NB4 (cell line): ENCODE data around the gene B3GNT7.

Experiments
- MYC ChIP-seq: IDR thresholded peaks from 2 replicates; pipeline ENCODE4 v1.6.1; 2011; ENCODE audit warnings: low read depth, low read length
- POLR2A ChIP-seq: IDR thresholded peaks from 2 replicates; pipeline ENCODE4 v1.6.1; 2011; ENCODE audit warnings: mild to moderate bottlenecking; ENCODE audit not compliant: insufficient read length; ENCODE audit errors: extremely low read depth
- TF ChIP-seq, protein P1 (sequence below): IDR thresholded peaks from one replicate; pipeline ENCODE4 v1.5.1; 2012; ENCODE audit warnings: low read depth, low read length
- TF ChIP-seq, protein P2 (sequence below): IDR thresholded peaks from 2 replicates; pipeline ENCODE4 v1.6.1; 2011; ENCODE audit warnings: low read depth, low read length

DNA sequence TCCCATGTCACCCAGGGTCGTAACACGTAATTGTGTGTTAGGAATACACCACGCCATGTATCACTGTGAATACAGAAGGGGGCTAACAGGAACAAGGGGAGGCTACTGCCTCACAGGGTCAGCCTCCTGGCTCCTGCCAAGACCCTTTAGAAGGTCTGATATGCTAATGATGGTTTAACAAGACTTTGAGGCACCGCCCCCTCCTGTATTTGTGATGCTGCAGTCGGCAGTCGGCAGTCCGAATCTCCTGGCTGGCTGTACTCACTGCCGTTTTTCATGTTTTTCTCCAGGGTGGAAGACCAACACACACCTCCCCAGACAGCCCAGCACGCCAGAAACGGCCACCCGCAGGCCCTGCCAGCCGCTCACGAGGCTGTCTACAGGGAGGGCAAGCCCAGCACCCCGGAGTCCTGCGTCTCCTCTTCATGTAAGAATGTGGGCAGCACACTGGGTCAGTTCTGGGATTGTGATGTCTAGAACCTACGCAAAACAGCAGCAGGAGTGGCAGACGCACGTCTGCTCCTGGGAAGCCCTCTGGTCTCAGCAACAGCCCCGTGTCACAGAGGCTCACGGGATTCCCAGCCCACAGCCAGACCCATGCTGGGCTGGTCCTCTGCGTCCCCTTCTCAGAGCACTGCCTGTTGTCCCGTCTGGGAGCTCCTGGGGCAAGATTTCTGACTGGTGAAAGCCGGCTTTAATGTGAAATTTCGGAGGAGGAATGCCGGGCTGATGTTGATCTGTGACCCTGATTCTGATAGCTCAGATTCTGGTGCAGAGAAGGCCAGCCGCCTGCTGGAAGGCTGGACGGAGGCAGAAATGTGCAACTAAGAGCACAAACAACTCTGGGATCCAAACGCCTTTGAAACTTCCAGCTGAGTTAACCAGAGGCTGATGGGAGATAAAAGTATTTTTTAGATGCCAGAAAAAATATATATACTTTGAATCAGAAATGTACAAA is 39.7 kb upstream of the B3GNT7 start:
- TF ChIP-seq, protein P1, sequence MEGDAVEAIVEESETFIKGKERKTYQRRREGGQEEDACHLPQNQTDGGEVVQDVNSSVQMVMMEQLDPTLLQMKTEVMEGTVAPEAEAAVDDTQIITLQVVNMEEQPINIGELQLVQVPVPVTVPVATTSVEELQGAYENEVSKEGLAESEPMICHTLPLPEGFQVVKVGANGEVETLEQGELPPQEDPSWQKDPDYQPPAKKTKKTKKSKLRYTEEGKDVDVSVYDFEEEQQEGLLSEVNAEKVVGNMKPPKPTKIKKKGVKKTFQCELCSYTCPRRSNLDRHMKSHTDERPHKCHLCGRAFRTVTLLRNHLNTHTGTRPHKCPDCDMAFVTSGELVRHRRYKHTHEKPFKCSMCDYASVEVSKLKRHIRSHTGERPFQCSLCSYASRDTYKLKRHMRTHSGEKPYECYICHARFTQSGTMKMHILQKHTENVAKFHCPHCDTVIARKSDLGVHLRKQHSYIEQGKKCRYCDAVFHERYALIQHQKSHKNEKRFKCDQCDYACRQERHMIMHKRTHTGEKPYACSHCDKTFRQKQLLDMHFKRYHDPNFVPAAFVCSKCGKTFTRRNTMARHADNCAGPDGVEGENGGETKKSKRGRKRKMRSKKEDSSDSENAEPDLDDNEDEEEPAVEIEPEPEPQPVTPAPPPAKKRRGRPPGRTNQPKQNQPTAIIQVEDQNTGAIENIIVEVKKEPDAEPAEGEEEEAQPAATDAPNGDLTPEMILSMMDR: no peak
- TF ChIP-seq POLR2A: no peak
- TF ChIP-seq, protein P2, sequence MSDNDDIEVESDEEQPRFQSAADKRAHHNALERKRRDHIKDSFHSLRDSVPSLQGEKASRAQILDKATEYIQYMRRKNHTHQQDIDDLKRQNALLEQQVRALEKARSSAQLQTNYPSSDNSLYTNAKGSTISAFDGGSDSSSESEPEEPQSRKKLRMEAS: no peak
- no peak for TF ChIP-seq MYC
